Measurements from ENCODE around the gene ERBB2. TPM values are rescaled to one million over a fixed set of nuclear protein-coding genes. Genes with fewer than 3 reads are reported as not detected.

ERBB2 gene
- total and polyA plus RNA-seq, 2 donors from 2014 or later: 76.5 to 186 TPM

GRCh38 chr17:39775031-39775430 is 75.2 kb downstream of the ERBB2 start:
- no peak overlapping the region for H3K27ac ChIP-seq (ENCODE audit: low read depth in 2 of 2, low read length in 2 of 2)
- no peak overlapping the region for H3K4me3 ChIP-seq (ENCODE audit: low read length in 3 of 3)
- no peaks in the 10 kb centered on the region for H3K27me3 ChIP-seq (ENCODE audit: control insufficient read depth, insufficient read depth, low read length)
- no peaks in the 10 kb centered on the region for H3K36me3 ChIP-seq (ENCODE audit: control insufficient read depth in 2 of 3, insufficient read depth in 3 of 3, low read length in 3 of 3)
- H3K9me3 ChIP-seq (ENCODE audit: control insufficient read depth in 2 of 3, insufficient read depth in 1 of 3, low read length in 3 of 3): no peaks in the 10 kb centered on the region
- no peak for TF ChIP-seq CTCF (IDR thresholded peaks at IDR 0.05; ENCODE audit: borderline replicate concordance, extremely low read depth, insufficient read depth)
- no peak for DNase-seq
- H3K4me1 ChIP-seq (ENCODE audit: control insufficient read depth in 2 of 3, insufficient read depth in 2 of 3, low read depth in 1 of 3, low read length in 3 of 3): no peaks in the 10 kb centered on the region
- intact Hi-C loops (cut with DNase I): no loop called here
- FAIRE-seq: no peak
- H3K9ac ChIP-seq (ENCODE audit: low read length in 3 of 3): no peak overlapping the region

GRCh38 chr17:39776252-39776651 is 76.4 kb downstream of the ERBB2 start:
- H3K9ac ChIP-seq (ENCODE audit: low read length in 3 of 3): no peak overlapping the region
- TF ChIP-seq CTCF (IDR thresholded peaks at IDR 0.05; ENCODE audit: borderline replicate concordance, extremely low read depth, insufficient read depth): no peak
- intact Hi-C loops (cut with DNase I): no loop called here
- no peak for FAIRE-seq
- no peak for DNase-seq
- no peaks in the 10 kb centered on the region for H3K27me3 ChIP-seq (ENCODE audit: control insufficient read depth, insufficient read depth, low read length)
- H3K36me3 ChIP-seq (ENCODE audit: control insufficient read depth in 2 of 3, insufficient read depth in 3 of 3, low read length in 3 of 3): no peaks in the 10 kb centered on the region
- H3K27ac ChIP-seq (ENCODE audit: low read depth in 2 of 2, low read length in 2 of 2): no peak overlapping the region
- H3K4me1 ChIP-seq (ENCODE audit: control insufficient read depth in 2 of 3, insufficient read depth in 2 of 3, low read depth in 1 of 3, low read length in 3 of 3): no peaks in the 10 kb centered on the region
- H3K9me3 ChIP-seq (ENCODE audit: control insufficient read depth in 2 of 3, insufficient read depth in 1 of 3, low read length in 3 of 3): no peaks in the 10 kb centered on the region
- H3K4me3 ChIP-seq (ENCODE audit: low read length in 3 of 3): no peak overlapping the region

GRCh38 chr17:39777534-39778365 is 77.9 kb downstream of the ERBB2 start:
- DNase-seq: no peak
- H3K4me1 ChIP-seq (ENCODE audit: control insufficient read depth in 2 of 3, insufficient read depth in 2 of 3, low read depth in 1 of 3, low read length in 3 of 3): no peaks in the 10 kb centered on the region
- no peak overlapping the region for H3K9ac ChIP-seq (ENCODE audit: low read length in 3 of 3)
- TF ChIP-seq CTCF (IDR thresholded peaks at IDR 0.05; ENCODE audit: borderline replicate concordance, extremely low read depth, insufficient read depth): no peak
- no peak overlapping the region for H3K27ac ChIP-seq (ENCODE audit: low read depth in 2 of 2, low read length in 2 of 2)
- intact Hi-C loops (cut with DNase I): no loop called here
- H3K27me3 ChIP-seq (ENCODE audit: control insufficient read depth, insufficient read depth, low read length): no peaks in the 10 kb centered on the region
- H3K36me3 ChIP-seq (ENCODE audit: control insufficient read depth in 2 of 3, insufficient read depth in 3 of 3, low read length in 3 of 3): no peaks in the 10 kb centered on the region
- H3K9me3 ChIP-seq (ENCODE audit: control insufficient read depth in 2 of 3, insufficient read depth in 1 of 3, low read length in 3 of 3): no peaks in the 10 kb centered on the region
- no peak for FAIRE-seq
- no peak overlapping the region for H3K4me3 ChIP-seq (ENCODE audit: low read length in 3 of 3)

Small RNA genes within 50 kb of the gene (microRNA-seq; reads per million reads assigned to microRNA genes)
- gene MIR4728: not detected

Other genes with a start within 250 kb of the ERBB2 start
- 34.6 TPM for gene MED1, start 248.8 kb upstream of the ERBB2 start, total RNA-seq
- 7.1 TPM for gene MED1, start 248.8 kb upstream of the ERBB2 start, polyA plus RNA-seq (ENCODE audit: insufficient read depth, low read depth, low replicate concordance)
- gene CDK12, start 238.6 kb upstream of the ERBB2 start, total RNA-seq: 55.3 TPM
- gene CDK12, start 238.6 kb upstream of the ERBB2 start, polyA plus RNA-seq (ENCODE audit: insufficient read depth, low read depth, low replicate concordance): 5.6 TPM
- not detected for gene NEUROD2, start 92.1 kb upstream of the ERBB2 start, total RNA-seq
- gene NEUROD2, start 92.1 kb upstream of the ERBB2 start, polyA plus RNA-seq (ENCODE audit: insufficient read depth, low read depth, low replicate concordance): not detected
- 31.1 TPM for gene PPP1R1B, start 73.1 kb upstream of the ERBB2 start, total RNA-seq
- gene PPP1R1B, start 73.1 kb upstream of the ERBB2 start, polyA plus RNA-seq (ENCODE audit: insufficient read depth, low read depth, low replicate concordance): 22.9 TPM
- 47.6 TPM for gene STARD3, start 62.9 kb upstream of the ERBB2 start, total RNA-seq
- gene STARD3, start 62.9 kb upstream of the ERBB2 start, polyA plus RNA-seq (ENCODE audit: insufficient read depth, low read depth, low replicate concordance): 32.1 TPM
- 1.5 TPM for gene TCAP, start 34.7 kb upstream of the ERBB2 start, total RNA-seq
- gene TCAP, start 34.7 kb upstream of the ERBB2 start, polyA plus RNA-seq (ENCODE audit: insufficient read depth, low read depth, low replicate concordance): 1.7 TPM
- gene PNMT, start 31.6 kb upstream of the ERBB2 start, total RNA-seq: 8.2 TPM
- gene PNMT, start 31.6 kb upstream of the ERBB2 start, polyA plus RNA-seq (ENCODE audit: insufficient read depth, low read depth, low replicate concordance): 2.0 TPM
- gene PGAP3, start 12.0 kb upstream of the ERBB2 start, total RNA-seq: 48.5 TPM
- gene PGAP3, start 12.0 kb upstream of the ERBB2 start, polyA plus RNA-seq (ENCODE audit: insufficient read depth, low read depth, low replicate concordance): 33.8 TPM
- 51.6 TPM for gene MIEN1, start 30.5 kb downstream of the ERBB2 start, total RNA-seq
- 186 TPM for gene MIEN1, start 30.5 kb downstream of the ERBB2 start, polyA plus RNA-seq (ENCODE audit: insufficient read depth, low read depth, low replicate concordance)
- 72.5 TPM for gene GRB7, start 37.9 kb downstream of the ERBB2 start, total RNA-seq
- gene GRB7, start 37.9 kb downstream of the ERBB2 start, polyA plus RNA-seq (ENCODE audit: insufficient read depth, low read depth, low replicate concordance): 20.9 TPM
- 10.2 TPM for gene IKZF3, start 164.2 kb downstream of the ERBB2 start, total RNA-seq
- 0.09 TPM for gene IKZF3, start 164.2 kb downstream of the ERBB2 start, polyA plus RNA-seq (ENCODE audit: insufficient read depth, low read depth, low replicate concordance)
- not detected for gene ZPBP2, start 168.1 kb downstream of the ERBB2 start, total RNA-seq
- gene ZPBP2, start 168.1 kb downstream of the ERBB2 start, polyA plus RNA-seq (ENCODE audit: insufficient read depth, low read depth, low replicate concordance): not detected
- 5.6 TPM for gene GSDMB, start 218.6 kb downstream of the ERBB2 start, total RNA-seq
- 3.5 TPM for gene GSDMB, start 218.6 kb downstream of the ERBB2 start, polyA plus RNA-seq (ENCODE audit: insufficient read depth, low read depth, low replicate concordance)
- 48.8 TPM for gene ORMDL3, start 227.5 kb downstream of the ERBB2 start, total RNA-seq
- gene ORMDL3, start 227.5 kb downstream of the ERBB2 start, polyA plus RNA-seq (ENCODE audit: insufficient read depth, low read depth, low replicate concordance): 85.9 TPM
- gene LRRC3C, start 227.7 kb downstream of the ERBB2 start, total RNA-seq: not detected
- not detected for gene LRRC3C, start 227.7 kb downstream of the ERBB2 start, polyA plus RNA-seq (ENCODE audit: insufficient read depth, low read depth, low replicate concordance)

Data from kidney (tissue), 14 donors.